ENCODE results near the gene MYEF2.
A peak's percentile ranks its signal among the peaks of the same experiment; 100 is the strongest.

Gene MYEF2

DNA sequence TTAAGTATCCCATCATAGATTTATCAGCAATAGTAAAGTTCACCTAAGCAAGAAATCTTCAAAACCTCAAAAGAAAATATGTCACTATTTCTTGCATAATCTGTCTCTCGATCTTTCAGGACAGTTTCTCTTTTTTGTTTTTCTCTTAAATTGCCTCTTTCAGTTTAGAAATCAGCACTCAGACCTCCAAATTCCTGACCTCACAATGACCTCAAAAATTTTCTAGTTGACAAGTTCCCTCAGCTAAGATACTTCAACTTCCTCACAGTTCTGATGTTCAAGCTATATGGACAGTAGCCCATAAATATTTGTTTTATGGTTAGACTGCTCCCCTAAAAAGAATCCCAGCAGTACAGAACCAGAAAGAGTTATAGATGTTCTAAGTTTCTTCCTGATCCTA lies 33.2 kb downstream of the MYEF2 start:
- DNase-seq: no peak

DNA sequence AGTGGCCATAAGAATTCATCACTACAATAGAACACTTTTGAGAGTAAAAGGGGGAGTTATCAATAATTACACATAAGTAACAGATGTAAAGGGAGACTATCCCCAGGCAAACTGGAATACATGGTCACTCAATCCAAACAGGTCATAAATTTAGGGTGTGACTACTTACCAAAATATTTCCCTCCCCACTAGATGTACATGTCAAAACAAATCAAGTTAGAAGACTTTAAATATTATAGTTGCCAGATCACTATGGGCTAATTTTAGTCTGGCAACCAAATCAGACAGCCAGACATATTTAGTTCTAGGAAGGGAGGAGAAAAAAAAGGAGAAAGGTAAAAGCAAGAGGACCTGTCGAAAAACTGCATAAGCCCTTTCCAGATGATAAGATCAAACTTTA lies 34.2 kb downstream of the MYEF2 start:
- DNase-seq: no peak

DNA sequence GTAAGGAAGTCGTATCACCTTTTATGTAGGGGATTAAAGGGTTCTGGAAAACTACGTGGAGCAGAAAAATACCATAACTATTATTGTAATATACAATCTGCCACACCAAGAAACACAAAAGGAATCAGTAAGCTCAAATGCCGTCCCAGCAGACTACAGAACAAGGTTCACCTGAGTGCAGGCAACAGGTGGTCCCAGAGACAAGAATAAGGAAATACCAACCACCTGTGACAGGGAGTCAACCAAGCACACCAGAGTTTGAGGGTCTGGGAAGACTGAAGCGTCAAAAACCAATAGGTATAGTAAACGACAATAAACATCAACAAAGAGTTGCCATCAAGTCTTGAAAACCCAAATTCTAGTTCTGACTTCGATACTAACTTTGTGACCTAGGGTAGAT lies 45.2 kb downstream of the MYEF2 start:
- no peak for DNase-seq

DNA sequence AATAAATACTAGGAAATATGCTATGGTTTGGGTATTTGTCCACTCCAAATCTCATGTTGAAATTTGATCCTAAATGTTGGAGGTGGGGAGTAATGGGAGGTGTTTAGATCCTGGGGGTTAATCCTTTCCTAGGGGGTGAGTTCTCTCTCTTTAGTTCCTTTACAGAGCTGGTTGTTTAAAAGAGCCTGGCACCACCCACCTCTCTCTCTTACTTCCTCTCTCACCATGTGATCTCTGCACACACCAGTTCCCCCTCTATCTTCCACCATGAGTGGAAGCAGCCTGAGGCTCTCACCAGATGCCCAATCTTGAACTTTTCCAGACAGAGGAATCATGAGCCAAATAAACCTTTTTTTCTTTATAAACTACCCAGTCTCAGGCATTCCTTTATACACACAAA lies 46.8 kb downstream of the MYEF2 start:
- no peak for DNase-seq

DNA sequence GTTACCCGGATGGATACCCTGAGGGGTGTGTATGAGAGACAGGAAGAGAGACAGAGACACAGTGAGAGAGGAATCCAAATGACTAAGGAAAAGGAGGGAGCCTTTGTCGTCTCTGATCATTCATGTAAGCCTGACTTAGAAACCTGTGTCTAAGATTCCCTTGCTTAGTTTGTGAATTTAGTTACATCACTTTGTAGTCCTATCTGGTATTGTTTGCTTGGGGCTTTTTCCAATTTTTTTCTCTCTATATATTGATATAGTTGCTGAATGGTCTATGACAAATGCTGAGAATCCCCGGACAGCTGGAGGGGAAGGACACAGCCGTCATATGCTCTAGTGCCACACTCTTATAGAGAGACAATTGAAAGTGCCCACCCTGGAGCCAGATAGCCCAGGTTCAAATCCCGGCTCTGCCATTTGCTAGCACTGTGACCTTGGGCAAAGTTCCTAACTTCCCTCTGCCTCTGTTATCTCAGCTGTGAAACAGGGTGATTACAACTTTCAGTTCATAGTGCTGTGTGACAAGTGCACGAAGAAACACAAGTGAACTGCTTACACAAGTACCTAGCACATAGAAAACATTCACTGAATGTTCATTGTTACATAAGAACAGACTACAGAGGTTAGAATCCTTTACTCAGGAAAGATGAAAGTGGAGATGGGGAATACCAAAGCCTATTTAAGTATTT lies 51.3 kb downstream of the MYEF2 start:
- no peak for DNase-seq

DNA sequence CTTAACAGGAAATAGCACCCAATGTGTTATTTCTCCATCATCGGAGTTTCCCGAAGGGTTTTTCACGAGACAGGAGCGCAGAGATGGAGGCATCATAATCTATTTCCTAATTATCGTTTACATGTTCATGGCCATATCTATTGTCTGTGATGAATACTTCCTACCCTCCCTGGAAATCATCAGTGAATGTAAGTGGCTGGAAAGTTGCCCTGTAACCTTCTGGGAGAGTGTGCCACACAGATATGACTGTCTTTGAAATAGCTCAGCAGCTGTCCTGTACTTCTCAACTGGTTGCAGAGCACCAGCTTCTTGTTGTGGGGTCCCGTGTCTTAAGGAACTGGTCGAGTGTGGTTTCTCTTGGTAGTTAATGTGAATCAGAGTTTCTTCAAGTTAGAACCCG lies 56.2 kb downstream of the MYEF2 start:
- no peak for DNase-seq

DNA sequence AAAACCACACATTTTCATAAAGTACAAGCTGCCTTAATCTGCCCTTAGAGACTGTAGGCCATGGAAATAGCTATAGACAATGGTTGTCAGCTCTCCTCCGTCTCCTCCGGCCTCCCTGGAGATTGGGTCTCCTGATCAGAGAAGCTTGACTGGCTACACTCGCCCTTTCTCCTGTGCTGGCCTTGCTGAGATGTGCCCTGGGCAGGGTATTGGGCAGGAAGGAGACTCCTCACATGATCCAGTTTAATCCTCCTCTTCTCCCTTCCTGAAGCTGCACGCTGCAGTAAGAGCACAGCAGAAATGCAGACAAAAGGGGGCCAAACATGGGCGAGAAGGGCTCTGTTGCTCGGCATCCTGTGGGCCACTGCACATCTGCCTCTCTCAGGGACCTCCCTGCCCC lies 57.4 kb downstream of the MYEF2 start, which contains the start of gene SLC24A5:
SLC24A5 (plus strand) TSS at position 246 of the 400 bp plus-strand sequence; CDS start at position 301, 55 bp downstream.
- no peak for DNase-seq

DNA sequence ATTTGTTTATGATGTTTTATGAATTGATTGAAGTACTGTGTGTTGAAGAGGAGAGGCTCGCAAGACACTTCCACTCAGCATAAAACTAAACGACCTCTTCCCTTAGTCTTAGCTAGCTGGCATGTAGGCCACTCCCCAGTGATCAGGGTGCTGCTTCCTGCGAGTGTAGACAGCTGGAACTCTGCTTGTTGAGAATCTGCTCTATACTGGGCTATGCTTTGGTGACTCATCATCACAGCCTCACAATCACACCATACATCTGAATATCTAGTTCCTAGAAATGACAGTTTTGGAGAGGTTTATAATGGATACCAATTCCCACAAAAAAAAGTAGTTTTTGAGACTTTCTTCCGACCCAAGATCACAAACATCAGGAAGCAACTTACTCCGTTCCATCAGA lies 58.8 kb downstream of the MYEF2 start:
- no peak for DNase-seq

DNA sequence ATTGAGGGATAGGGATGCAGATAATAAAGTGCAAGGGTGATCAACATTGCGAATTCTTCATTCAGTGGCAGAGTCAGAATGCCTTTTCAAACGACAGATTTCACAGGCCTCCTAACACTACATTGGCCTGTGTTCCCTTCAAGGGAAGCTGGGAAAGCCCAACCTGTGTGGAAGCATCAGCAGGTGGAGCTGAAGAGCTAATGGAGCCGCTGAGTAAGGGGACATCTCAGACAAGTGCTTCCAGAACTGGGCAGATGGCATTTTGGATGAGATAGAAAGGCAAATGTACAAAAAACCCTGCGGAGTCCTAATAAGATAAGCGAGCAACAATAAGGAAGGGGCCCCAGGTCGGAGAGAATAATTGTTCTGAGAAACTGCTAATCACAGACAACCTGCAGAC lies 65.9 kb downstream of the MYEF2 start:
- DNase-seq: no peak

DNA sequence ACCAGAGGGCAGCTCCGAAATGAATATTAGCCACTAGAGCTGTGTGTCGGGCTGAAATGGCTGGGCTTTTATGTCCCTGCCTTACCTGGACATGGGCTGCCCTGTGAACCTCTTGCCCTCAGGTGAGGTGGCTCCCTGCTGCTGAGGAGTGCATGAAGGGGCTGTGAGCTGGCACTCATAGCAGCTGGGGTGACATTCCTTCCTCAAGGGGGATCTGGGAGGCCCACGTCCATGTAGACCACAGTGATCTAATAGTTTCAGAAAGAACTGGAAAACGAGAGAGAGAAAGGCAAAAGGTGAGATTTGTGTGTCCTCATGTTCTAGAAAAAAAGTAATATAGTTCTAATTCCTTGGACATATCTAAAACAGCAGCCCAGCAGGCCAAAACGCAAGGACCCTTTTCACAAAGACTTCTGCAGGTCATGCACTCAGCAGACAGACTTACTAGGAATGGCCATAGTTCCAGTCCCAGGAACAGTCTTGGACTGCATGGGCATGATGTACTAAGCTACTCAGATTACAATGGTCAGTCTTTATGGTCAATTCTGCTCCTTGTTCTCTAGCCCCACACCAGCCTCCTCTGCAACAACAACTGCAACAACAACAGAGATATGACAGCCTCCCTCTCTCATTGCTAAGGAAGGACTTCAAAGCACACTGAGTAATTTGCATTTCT lies 68.1 kb downstream of the MYEF2 start:
- no peak for DNase-seq

DNA sequence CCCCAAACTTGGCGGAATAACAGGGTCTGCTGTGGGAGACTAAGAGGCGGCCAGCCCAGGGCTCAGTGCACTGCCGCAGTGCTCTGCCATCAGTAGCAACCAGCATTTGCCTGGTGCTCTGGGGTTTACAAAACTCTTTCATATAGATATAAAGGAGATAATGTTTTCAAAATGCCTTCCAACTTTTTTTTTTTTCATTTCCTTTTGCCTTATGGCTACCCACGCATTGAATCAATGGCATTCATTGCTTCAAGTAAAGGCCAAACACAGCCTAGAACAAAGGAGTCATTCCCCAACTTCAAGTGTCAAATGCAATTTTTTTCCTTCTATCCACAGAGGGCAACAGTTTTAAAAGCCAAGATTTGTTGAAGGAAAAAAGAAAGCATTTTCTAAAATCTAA lies 68.9 kb downstream of the MYEF2 start:
- DNase-seq: no peak

DNA sequence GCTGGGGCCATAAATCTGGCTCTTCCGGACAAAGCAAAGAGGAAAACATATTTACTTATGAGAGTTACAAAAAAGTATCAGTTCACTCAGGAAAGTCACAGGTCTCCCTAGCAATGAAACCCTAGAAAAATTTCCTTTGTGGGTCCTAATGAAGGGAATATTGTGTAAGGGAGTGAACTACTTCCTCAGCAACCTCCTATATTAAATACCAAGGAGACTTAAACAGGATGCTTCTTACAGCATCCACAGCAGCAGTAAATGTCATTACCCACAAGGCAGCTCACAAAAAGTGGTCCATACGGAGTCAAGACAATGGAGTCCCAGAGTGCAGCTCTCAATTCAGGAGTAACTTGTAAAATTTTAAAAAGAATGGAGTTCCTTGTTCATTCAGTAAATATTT lies 72.2 kb downstream of the MYEF2 start:
- no peak for DNase-seq

DNA sequence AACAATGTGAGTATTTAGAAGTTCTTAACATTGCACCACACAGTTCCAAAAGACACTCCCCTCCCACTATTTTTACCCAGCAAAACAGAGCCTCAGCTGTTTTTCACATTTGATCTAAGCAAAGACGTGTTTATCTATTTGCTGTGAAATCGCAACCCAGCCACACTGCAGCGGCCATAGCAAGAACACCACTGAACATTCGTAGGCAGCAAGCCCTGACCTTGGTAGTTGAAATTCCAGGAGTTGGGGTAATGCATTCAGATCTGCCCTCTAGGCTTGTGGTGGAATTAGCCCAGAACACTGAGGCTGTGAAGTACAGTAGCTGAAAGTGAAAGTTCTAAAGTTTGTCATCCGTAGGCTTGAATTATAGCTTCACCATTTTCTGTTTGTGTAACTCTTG lies 74.4 kb downstream of the MYEF2 start:
- DNase-seq: no peak

DNA sequence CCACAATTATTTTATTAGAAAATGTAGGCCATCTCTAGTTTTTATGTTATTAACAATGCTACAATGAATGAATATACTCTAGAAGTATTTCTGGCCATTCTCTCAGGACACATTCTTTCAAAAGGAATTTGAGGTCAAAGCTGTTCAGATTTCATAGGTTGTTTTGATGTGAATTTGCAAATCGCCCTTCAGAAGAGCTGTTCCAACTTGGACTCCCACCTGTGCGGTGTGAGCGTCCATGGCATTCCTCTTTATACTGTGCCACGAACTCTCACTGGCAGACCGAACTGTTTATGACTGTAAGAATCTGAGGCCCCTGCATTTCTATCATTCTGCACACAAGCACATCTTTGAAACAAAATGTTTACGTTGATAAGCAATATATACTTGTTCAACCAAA lies 75.9 kb downstream of the MYEF2 start:
- no peak for DNase-seq

DNA sequence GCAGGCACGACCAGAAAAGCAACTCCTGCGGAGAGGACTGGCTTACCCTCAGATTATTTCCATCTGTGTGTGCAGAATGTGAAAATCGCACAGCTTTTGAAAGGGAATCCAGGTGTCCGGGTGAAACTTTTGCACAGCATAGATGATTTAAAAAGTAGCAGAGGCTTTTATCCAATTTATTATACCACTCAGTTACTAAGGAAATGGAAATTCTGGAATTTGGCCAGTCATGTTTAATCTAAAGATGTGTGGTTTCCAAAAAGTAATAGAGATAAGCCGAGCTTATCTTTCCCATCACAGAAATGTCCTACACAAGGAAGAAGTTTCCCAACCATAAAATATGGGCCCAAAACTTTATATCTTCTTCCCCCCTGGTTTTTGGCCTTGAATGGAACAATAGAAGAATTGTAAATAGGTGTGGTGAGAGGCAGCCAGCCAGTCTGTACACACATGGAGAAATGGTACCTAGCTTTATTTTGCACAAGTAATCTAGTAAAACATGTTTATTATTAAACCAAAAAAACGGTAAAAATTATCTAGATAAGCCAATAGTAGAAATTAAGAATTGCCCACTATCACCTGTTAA lies 76.6 kb downstream of the MYEF2 start:
- no peak for DNase-seq

DNA sequence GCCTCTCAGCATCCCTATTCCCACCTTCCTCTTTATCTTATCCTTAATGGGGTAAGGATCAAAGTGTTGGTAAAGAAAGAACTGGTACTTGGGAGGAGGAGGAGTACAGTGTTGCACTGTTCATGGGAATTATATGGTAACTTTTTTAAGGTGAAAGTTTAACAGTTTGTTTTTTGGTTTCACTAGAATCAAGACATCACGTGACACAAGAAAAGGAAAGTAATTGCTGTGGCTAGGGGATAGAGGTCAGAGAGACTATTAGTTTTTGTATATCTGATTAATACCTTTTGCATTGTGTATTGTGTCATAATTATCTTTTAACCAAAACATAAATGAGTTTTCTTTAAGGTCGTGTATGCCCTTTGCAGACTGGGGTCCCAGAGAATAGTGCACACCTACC lies 80.8 kb downstream of the MYEF2 start:
- DNase-seq: no peak

DNA sequence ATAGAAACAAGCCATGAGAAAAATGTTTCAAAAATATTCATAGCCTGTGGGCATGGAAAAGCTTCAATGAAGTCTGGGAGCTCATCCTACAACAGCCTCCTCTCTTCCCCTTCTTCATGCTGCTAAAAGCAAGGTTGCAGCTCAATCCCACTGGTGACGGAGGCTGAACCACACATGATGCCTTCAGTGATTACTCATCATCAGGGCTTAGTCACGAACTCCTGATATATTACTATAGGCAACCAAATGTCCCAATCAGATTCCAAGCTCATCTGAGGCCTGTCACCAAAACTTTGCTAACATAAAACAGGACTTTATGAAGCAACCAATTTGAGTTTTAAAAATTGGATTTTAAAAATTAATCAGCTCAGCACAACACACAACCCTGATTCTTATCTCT lies 81.3 kb downstream of the MYEF2 start:
- no peak for DNase-seq

DNA sequence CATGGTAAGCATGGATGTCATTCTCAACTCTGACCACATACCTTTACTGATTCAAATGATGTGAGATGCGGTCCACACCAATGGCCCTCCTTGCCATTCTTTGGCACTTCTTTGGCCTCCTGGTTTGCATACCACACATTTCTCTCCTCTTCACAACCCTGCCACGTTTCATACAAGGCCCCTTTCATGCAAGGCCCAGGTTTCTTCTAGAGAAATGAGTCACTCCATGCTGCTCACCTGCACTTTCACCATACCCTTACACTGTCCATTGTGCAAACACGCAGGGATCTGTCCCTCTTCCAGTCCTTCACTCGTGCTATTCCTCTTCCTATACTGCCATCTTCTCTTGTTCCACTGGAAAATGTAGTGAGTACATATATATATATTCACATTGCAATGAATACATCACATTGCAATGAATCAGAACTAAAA lies 81.7 kb downstream of the MYEF2 start:
- no peak for DNase-seq

DNA sequence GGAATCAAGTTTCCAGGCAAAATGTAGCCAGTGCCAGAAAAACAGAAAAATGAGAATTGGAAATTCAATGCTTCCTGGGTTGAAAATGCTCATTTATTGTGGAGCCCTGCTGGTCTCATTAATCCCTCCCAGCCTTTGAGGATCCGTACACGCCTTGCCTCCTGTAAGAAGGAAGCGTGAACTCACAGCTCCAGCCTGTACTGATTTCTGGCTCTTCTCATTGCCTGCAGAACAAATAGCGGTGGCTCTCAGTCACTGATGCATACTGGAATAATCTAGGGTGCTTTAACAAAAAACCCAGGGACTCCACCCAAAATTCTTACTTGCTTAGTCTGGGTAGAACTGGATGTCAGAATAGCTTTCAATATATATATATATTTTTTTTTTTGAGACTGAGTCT lies 86.6 kb downstream of the MYEF2 start:
- DNase-seq: no peak

DNA sequence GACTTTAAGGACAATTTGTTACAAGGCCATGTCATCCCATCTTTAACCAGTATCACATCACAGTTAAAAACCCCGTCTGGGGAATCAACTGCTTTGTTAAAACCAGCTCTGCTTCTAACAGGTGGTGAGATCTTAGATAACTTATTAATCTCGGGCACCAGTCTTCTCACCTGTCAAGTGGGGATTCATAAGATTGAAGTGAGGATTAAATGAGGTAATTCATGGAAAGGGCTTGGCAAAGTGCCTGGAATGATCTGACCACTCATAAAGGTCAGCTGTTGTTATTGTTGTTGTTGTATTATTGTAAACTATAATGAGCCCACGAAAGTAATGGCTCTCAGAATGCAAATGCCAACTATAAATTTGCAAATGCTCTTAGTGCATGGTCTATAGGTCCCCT lies 87.4 kb downstream of the MYEF2 start:
- DNase-seq: no peak

DNA sequence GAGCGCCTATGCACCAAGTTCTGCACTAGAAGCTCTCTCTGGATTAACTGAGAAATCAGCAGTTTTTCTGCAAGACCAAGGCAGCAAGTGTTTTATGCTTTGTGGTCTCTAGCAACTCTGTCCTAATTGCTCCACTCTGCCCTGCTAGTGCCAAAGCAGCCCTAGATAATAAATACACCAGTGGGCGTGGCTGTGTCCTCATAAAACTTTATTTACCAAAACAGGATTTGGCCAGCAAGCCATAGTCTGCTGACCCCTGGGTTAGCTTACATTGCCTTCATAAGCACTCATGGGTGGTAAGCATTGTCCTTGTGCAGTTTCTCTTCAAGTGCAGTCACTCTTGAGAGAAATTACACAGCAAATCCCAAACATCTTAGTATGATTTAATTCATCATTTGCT lies 88.0 kb downstream of the MYEF2 start:
- DNase-seq: no peak

DNA sequence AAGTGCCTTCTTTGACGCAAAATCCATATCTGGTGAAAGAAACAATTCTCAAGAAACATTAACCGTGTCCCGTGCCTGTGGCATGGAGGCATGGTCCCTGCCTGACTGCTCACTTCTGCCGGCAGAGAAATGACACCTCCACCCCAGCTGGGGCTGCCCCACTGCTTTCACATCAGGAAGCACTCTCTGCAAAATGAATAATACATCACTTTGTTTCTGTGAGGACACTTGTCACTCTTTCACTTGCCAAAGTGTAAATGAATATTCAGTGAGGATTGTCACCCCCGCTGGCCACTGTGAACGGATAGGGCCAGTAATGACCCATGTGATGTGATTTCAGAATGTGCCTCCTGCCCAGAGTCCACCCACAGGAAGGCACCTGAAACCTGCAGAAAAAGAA lies 88.4 kb downstream of the MYEF2 start:
- DNase-seq: no peak

DNA sequence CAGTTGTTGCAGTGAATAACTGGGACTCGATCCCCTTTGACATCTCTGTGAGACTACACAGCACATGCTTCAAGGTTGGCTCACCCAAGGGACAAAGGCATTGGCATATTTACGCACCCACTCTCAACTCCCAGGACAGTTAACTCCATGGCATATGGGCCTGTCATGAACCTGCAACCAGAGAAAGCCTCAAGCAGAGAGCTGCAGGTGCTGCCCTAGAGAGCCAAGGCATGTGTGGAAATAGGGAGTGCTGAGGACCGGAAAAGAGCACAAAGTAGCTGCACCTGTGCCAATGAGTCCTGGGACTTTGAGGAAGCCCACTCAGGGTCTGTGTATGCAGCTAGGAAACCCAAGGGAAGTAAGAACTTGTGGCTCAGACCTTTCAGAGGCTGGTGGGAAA lies 90.3 kb downstream of the MYEF2 start:
- no peak for DNase-seq

DNA sequence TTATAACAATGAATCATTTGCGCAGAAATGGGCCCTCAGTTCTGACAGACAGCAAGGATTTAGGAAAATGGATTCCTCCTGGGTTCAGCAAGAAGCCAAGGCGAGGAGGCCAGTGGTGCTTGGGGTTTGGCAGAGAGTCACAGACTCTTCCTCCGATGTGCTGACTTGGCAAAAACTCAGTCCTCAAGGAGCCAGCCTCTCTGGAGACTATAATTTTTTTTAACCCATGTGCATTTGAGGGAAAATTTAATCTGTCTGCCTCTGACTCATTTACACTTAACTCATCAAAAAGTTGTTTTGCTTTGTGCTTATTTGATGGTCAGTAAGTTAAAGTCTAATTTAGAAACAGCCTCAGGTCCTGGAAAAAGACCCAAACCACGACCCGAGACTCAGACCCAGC lies 91.5 kb downstream of the MYEF2 start:
- DNase-seq: peak; percentile 80

DNA sequence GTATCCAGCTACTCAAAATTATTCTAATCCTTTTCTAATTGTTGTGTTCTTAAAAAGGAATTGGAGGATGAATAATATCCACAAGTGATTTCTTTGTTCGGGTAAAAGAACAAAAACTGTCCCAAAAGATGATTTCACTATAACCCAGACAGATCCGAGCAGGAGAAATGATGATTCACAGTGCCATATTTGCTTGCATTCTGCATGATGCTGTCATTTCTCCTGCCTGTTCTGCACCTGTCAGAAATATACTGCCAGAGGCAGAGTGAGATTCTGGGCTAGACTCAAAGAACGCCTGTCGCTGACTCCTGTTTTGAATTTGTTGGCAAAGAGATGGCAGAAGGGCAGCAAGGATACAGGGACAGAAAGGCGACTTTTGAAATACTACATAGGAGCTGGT lies 92.0 kb downstream of the MYEF2 start:
- no peak for DNase-seq
